A549 (cell line): ENCODE measurements around the gene NRXN3. TPM values are rescaled to one million over a fixed set of nuclear protein-coding genes. Genes with fewer than 3 reads are reported as not detected.
A peak's percentile ranks its signal among the peaks of the same experiment; 100 is the strongest.

Experiments used
- ATAC-seq, 2 experiments: fragments of 200-7000 bp in 1 of 2; fragments of >200 bp in 1 of 2; cut with Nextera tagmentation in 1 of 2; cut with Tn5 transposase in 1 of 2; 3 replicates each; pipeline versions ENCODE4 v1.8.0 to v1.9.1; 2018 to 2020; ENCODE audit warnings: mild to moderate bottlenecking in 1 of 2, moderate library complexity in 1 of 2
- CTCF ChIA-PET: fragments of 300-600 bp; sonication (Branson Sonifier 250); formaldehyde crosslinking; extraction: SDS; loops from one replicate; lab custom pipeline; 2021; ENCODE audit warnings: antibody characterized with exemption, inconsistent platforms; lab: Yijun Ruan, JAX
- POLR2A ChIA-PET: fragments of 350-600 bp; formaldehyde crosslinking; extraction: SDS; loops from one replicate; lab custom pipeline; 2021; ENCODE audit warnings: antibody characterized with exemption, inconsistent platforms; lab: Yijun Ruan, JAX
- DNase-seq, 2 experiments: peaks; one replicate each; pipeline versions ENCODE4 v3.0.0 to v3.0.0-alpha.2; 2011 to 2016; ENCODE audit warnings: low read depth in 1 of 2, low spot score in 1 of 2
- FAIRE-seq: peaks from 2 replicates; lab custom pipeline; 2011; peaks lifted over from hg19 to GRCh38; lab: Jason Lieb, UNC
- H3K27ac ChIP-seq, 2 experiments: fragments of >200 bp; sonication (Bioruptor Twin); formaldehyde crosslinking; 3 replicates each; pipeline ENCODE4 v1.5.1; 2016 to 2017
- H3K4me1 ChIP-seq: fragments of >200 bp; sonication (Bioruptor Twin); formaldehyde crosslinking; 3 replicates; pipeline ENCODE4 v1.6.1; 2016
- H3K4me2 ChIP-seq: fragments of >200 bp; sonication (Bioruptor Twin); formaldehyde crosslinking; 3 replicates; pipeline ENCODE4 v1.6.1; 2016
- H3K4me3 ChIP-seq: fragments of >200 bp; sonication (Bioruptor Twin); formaldehyde crosslinking; 3 replicates; pipeline ENCODE4 v1.5.1; 2016
- H3K9me3 ChIP-seq: fragments of >200 bp; sonication (Bioruptor Twin); formaldehyde crosslinking; 3 replicates; pipeline ENCODE4 v1.6.1; 2016
- CBX8 ChIP-seq: fragments of 200-600 bp; sonication (generic); IDR thresholded peaks from 2 replicates; pipeline ENCODE4 v1.6.1; 2016
- CHD4 ChIP-seq: fragments of 200-600 bp; sonication (generic); IDR thresholded peaks from 2 replicates; pipeline ENCODE4 v1.6.1; 2016; ENCODE audit warnings: antibody characterized with exemption, mild to moderate bottlenecking, borderline replicate concordance
- CTCF ChIP-seq: fragments of >200 bp; sonication (Bioruptor Twin); formaldehyde crosslinking; IDR thresholded peaks from 3 replicates; pipeline ENCODE4 v1.5.1; 2016
- E2F6 ChIP-seq: IDR thresholded peaks from 2 replicates; pipeline ENCODE4 v1.6.1; 2012; ENCODE audit warnings: low read depth, borderline replicate concordance
- FOXS1 ChIP-seq: fragments of 250-450 bp; sonication (Bioruptor Pico); IDR thresholded peaks from 2 replicates; pipeline ENCODE4 v1.5.0; 2020; ENCODE audit warnings: mild to moderate bottlenecking, moderate library complexity
- HDAC2 ChIP-seq: fragments of 200-600 bp; sonication (generic); IDR thresholded peaks from 2 replicates; pipeline ENCODE4 v1.6.1; 2016
- HEYL ChIP-seq: fragments of 250-450 bp; sonication (Bioruptor Pico); IDR thresholded peaks from 2 replicates; pipeline ENCODE4 v1.8.0; 2021; ENCODE audit warnings: mild to moderate bottlenecking, moderate library complexity
- HOXB13 ChIP-seq: fragments of 250-450 bp; sonication (Bioruptor Pico); IDR thresholded peaks from 2 replicates; pipeline ENCODE4 v1.5.0; 2020; ENCODE audit warnings: low read depth, mild to moderate bottlenecking, moderate library complexity
- JUN ChIP-seq, 2 experiments: fragments of >200 bp; sonication (Bioruptor Twin); formaldehyde crosslinking; IDR thresholded peaks; 2 replicates in 1 of 2; 3 replicates in 1 of 2; pipeline ENCODE4 v1.6.1; 2016 to 2017
- JUNB ChIP-seq: fragments of >200 bp; sonication (Bioruptor Twin); formaldehyde crosslinking; IDR thresholded peaks from 2 replicates; pipeline ENCODE4 v1.6.1; 2016
- KDM5A ChIP-seq: fragments of 200-600 bp; sonication (generic); IDR thresholded peaks from 2 replicates; pipeline ENCODE4 v1.6.1; 2016; ENCODE audit warnings: antibody characterized with exemption, mild to moderate bottlenecking
- MAFK ChIP-seq: fragments of 450-650 bp; IDR thresholded peaks from 2 replicates; pipeline ENCODE4 v1.6.1; 2014; ENCODE audit not compliant: partially characterized antibody
- MYC ChIP-seq: IDR thresholded peaks from 2 replicates; pipeline ENCODE4 v1.6.1; 2012; ENCODE audit warnings: mild to moderate bottlenecking, inconsistent platforms, low read length, improper control_type of control experiment, borderline replicate concordance
- NFE2L2 ChIP-seq: fragments of 150-350 bp; conservative IDR thresholded peaks from 2 replicates; pipeline ENCODE4 v1.6.1; 2014; ENCODE audit warnings: low read length
- NPAS2 ChIP-seq: fragments of 250-450 bp; sonication (Bioruptor Pico); IDR thresholded peaks from 2 replicates; pipeline ENCODE4 v1.8.0; 2022; ENCODE audit warnings: mild to moderate bottlenecking, moderate library complexity, borderline replicate concordance
- RAD21 ChIP-seq, 2 experiments: fragments of >200 bp in 1 of 2; sonication (Bioruptor Twin) in 1 of 2; formaldehyde crosslinking in 1 of 2; IDR thresholded peaks in 1 of 2; conservative IDR thresholded peaks in 1 of 2; 2 replicates in 1 of 2; 3 replicates in 1 of 2; pipeline ENCODE4 v1.6.1; 2012 to 2018; ENCODE audit warnings: inconsistent platforms in 1 of 2
- SREBF2 ChIP-seq: fragments of 450-650 bp; IDR thresholded peaks from 2 replicates; pipeline ENCODE4 v1.6.1; 2014; ENCODE audit warnings: mild to moderate bottlenecking, moderate library complexity
- TFCP2L1 ChIP-seq: fragments of 250-450 bp; sonication (Bioruptor Pico); IDR thresholded peaks from 2 replicates; pipeline ENCODE4 v1.5.0; 2021; ENCODE audit warnings: mild to moderate bottlenecking
- ZFP36 ChIP-seq: fragments of 450-650 bp; IDR thresholded peaks from 2 replicates; pipeline ENCODE4 v1.6.1; 2014; ENCODE audit warnings: borderline replicate concordance; ENCODE audit not compliant: partially characterized antibody
- ZNF302 ChIP-seq: fragments of 250-450 bp; sonication (Bioruptor Pico); IDR thresholded peaks from 2 replicates; pipeline ENCODE4 v1.9.0; 2021; ENCODE audit warnings: inconsistent platforms, mild to moderate bottlenecking, moderate library complexity
- WGBS: methylation state at CpG from one replicate; pipeline ENCODE4 v1.1.6; 2017; ENCODE audit errors: missing lambda C conversion rate; 5-methylcytosine and 5-hydroxymethylcytosine counted together
- polyA plus RNA-seq, 4 experiments: library from polyadenylated mRNA; depleted of rRNA in 3 of 4; stranded (reverse); fragments of >200 nt; fragmentation: RNase III in 1 of 4; extraction: RNeasy Plus Mini Kit Qiagen cat#74134 plus additional on column Dnase treatment in 1 of 4; gene quantifications; 2 replicates in 3 of 4; 3 replicates in 1 of 4; pipeline ENCODE4 v1.2.3, GENCODE V29; 2011 to 2017
- TF ChIP-seq, protein P1 (sequence below): fragments of >200 bp; sonication (Bioruptor Twin); formaldehyde crosslinking; IDR thresholded peaks from 3 replicates; pipeline ENCODE4 v1.6.1; 2016

Gene NRXN3
- polyA plus RNA-seq, 2 of the 4 experiments (the other 2 are of a cell fraction): 0.62 to 2.3 TPM

- ChIA-PET POLR2A (no interaction called here), CTCF (no interaction called here)
- no peak for FAIRE-seq
- no peak for ATAC-seq
- Histone ChIP-seq H3K27ac (no peak overlapping the region), H3K4me3 (no peak overlapping the region), H3K4me1 (no peaks in the 10 kb centered on the region), H3K4me2 (no peak overlapping the region), H3K9me3 (no peaks in the 10 kb centered on the region)
- TF ChIP-seq NPAS2 (CRISPR knock-in tag) (no peak), SREBF2 (no peak), CHD4 (no peak), JUN (IDR thresholded peaks at IDR 0.05) (no peak), TFCP2L1 (CRISPR knock-in tag) (no peak), RAD21 (conservative IDR thresholded peaks at IDR 0.05 in 1 of 2, IDR thresholded peaks at IDR 0.05 in 1 of 2) (no peak), HOXB13 (CRISPR knock-in tag) (no peak)
- WGBS: 7% methylated on average over 5 of the region's 5 CpGs
- peak in 1 of 2 experiments; percentile 6 for DNase-seq
Measured at GRCh38 chr14:78752518-78753188, 582.5 kb downstream of the NRXN3 start.

DNA sequence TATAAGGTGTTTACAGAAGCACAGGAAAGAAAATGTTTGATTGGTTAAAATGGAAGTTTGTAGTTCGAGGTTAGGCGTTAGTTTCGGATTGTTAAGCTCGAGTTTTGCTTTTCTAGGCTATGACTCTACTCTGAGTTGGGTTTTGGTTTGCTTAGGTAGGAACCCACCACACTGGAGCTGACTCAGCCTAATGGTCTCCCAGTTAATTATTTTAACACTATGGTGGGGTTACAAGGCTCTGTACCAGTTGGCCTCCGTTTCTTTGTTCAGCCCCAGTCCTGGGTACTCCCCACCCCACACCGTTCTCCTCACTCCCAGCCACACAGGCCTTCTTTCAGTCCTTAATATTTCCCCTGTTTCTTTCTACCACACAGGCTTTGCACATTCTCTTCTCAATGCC is 583.9 kb downstream of the NRXN3 start:
- no peak for FAIRE-seq
- 7% methylated on average over 6 of the region's 6 CpGs for WGBS
- DNase-seq: no peak
- Histone ChIP-seq H3K27ac (no peak overlapping the region), H3K9me3 (no peaks in the 10 kb centered on the region), H3K4me2 (no peak overlapping the region), H3K4me3 (no peak overlapping the region), H3K4me1 (no peaks in the 10 kb centered on the region)
- ATAC-seq: no peak
- ChIA-PET POLR2A (no interaction called here), CTCF (no interaction called here)
- TF ChIP-seq JUNB (no peak), E2F6 (no peak), FOXS1 (CRISPR knock-in tag) (no peak), NFE2L2 (no peak), KDM5A (no peak), ZNF302 (CRISPR knock-in tag) (no peak), JUN (IDR thresholded peaks at IDR 0.05) (no peak), NPAS2 (CRISPR knock-in tag) (no peak), ZFP36 (no peak), MAFK (no peak), HEYL (CRISPR knock-in tag) (no peak), HDAC2 (no peak), TFCP2L1 (CRISPR knock-in tag) (no peak), CBX8 (no peak), MYC (no peak)
- TF ChIP-seq, protein P1, sequence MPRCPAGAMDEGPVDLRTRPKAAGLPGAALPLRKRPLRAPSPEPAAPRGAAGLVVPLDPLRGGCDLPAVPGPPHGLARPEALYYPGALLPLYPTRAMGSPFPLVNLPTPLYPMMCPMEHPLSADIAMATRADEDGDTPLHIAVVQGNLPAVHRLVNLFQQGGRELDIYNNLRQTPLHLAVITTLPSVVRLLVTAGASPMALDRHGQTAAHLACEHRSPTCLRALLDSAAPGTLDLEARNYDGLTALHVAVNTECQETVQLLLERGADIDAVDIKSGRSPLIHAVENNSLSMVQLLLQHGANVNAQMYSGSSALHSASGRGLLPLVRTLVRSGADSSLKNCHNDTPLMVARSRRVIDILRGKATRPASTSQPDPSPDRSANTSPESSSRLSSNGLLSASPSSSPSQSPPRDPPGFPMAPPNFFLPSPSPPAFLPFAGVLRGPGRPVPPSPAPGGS: no peak

- peak; percentile 56 to 80; a peak in 5 of 6 replicates for ATAC-seq
- DNase-seq: peak; percentile 14 to 56
- POLR2A ChIA-PET: no interaction called here
- WGBS: 46% methylated on average over 4 of the region's 4 CpGs
- FAIRE-seq: no peak
- Histone ChIP-seq H3K27ac (no peak overlapping the region), H3K4me2 (no peak overlapping the region), H3K4me3 (no peak overlapping the region), H3K4me1 (no peaks in the 10 kb centered on the region)
- peak; percentile 23; the same call in 2 of the 3 replicates for TF ChIP-seq CTCF
- TF ChIP-seq NFE2L2: no peak
- peak in 1 of 2 experiments; percentile 36; a peak in 2 of 5 replicates for TF ChIP-seq RAD21 (conservative IDR thresholded peaks at IDR 0.05 in 1 of 2, IDR thresholded peaks at IDR 0.05 in 1 of 2)
- TF ChIP-seq, all 56 proteins: peak for 2
- no peaks in the 10 kb centered on the region for H3K9me3 ChIP-seq
- CTCF ChIA-PET: interaction anchor here (1.4 to 1.6 kb wide), 3 partner anchors 11 to 14 kb away, joined by 3 to 4 read pairs (median 4); no protein-coding TSS in a partner anchor
Measured at GRCh38 chr14:78758333-78758732, 588.2 kb downstream of the NRXN3 start.
